Measurements from ENCODE around the gene RWDD3. TPM values are rescaled to one million over a fixed set of nuclear protein-coding genes. Genes with fewer than 3 reads are reported as not detected.
A peak's percentile ranks its signal among the peaks of the same experiment; 100 is the strongest.

RWDD3 gene
- total and polyA plus RNA-seq, 2 experiments from 2014 or later, result 13.8 to 32.8 TPM

- H3K4me1 ChIP-seq (ENCODE audit: low read depth), result no peaks in the 10 kb centered on the region
- peak overlapping the region; percentile 20 for H3K27ac ChIP-seq
- no peak for DNase-seq (ENCODE audit: low read depth in 1 of 2, low spot score in 1 of 2)
- H3K27me3 ChIP-seq, result no peaks in the 10 kb centered on the region
- H3K4me3 ChIP-seq, result no peak overlapping the region
- no peaks in the 10 kb centered on the region for H3K36me3 ChIP-seq
- TF ChIP-seq CTCF (IDR thresholded peaks at IDR 0.05; ENCODE audit: low read depth, low read length), result no peak
- H3K9me3 ChIP-seq (ENCODE audit: low read depth), result no peaks in the 10 kb centered on the region
These were observed 15.9 kb downstream of the RWDD3 start for GRCh38 chr1:95249916-95250315.

GRCh38 chr1:95252422-95252821, 18.4 kb downstream of the RWDD3 start:
- no peaks in the 10 kb centered on the region for H3K4me1 ChIP-seq (ENCODE audit: low read depth)
- TF ChIP-seq CTCF (IDR thresholded peaks at IDR 0.05; ENCODE audit: low read depth, low read length), result no peak
- no peak overlapping the region for H3K4me3 ChIP-seq
- no peaks in the 10 kb centered on the region for H3K9me3 ChIP-seq (ENCODE audit: low read depth)
- DNase-seq (ENCODE audit: low read depth in 1 of 2, low spot score in 1 of 2), result no peak
- H3K27me3 ChIP-seq, result no peaks in the 10 kb centered on the region
- H3K36me3 ChIP-seq, result no peaks in the 10 kb centered on the region
- H3K27ac ChIP-seq, result no peak overlapping the region

GRCh38 chr1:95254959-95255358, 20.9 kb downstream of the RWDD3 start:
- H3K9me3 ChIP-seq (ENCODE audit: low read depth), result no peaks in the 10 kb centered on the region
- no peaks in the 10 kb centered on the region for H3K4me1 ChIP-seq (ENCODE audit: low read depth)
- DNase-seq (ENCODE audit: low read depth in 1 of 2, low spot score in 1 of 2), result no peak
- no peak overlapping the region for H3K4me3 ChIP-seq
- TF ChIP-seq CTCF (IDR thresholded peaks at IDR 0.05; ENCODE audit: low read depth, low read length), result no peak
- no peaks in the 10 kb centered on the region for H3K36me3 ChIP-seq
- no peak overlapping the region for H3K27ac ChIP-seq
- no peaks in the 10 kb centered on the region for H3K27me3 ChIP-seq

GRCh38 chr1:95255826-95256225, 21.8 kb downstream of the RWDD3 start:
- Histone ChIP-seq H3K4me3 (no peak overlapping the region), H3K27me3 (no peaks in the 10 kb centered on the region), H3K9me3 (ENCODE audit: low read depth) (no peaks in the 10 kb centered on the region), H3K27ac (no peak overlapping the region), H3K36me3 (no peaks in the 10 kb centered on the region), H3K4me1 (ENCODE audit: low read depth) (no peaks in the 10 kb centered on the region)
- TF ChIP-seq CTCF (IDR thresholded peaks at IDR 0.05; ENCODE audit: low read depth, low read length), result no peak
- no peak for DNase-seq (ENCODE audit: low read depth in 1 of 2, low spot score in 1 of 2)

- Histone ChIP-seq H3K36me3 (no peaks in the 10 kb centered on the region), H3K4me3 (no peak overlapping the region), H3K9me3 (ENCODE audit: low read depth) (no peaks in the 10 kb centered on the region), H3K27ac (no peak overlapping the region), H3K4me1 (ENCODE audit: low read depth) (no peaks in the 10 kb centered on the region), H3K27me3 (no peaks in the 10 kb centered on the region)
- peak in 1 of 2 donors; percentile 21 for DNase-seq (ENCODE audit: low read depth in 1 of 2, low spot score in 1 of 2)
- TF ChIP-seq CTCF (IDR thresholded peaks at IDR 0.05; ENCODE audit: low read depth, low read length), result no peak
These were observed 23.7 kb downstream of the RWDD3 start for GRCh38 chr1:95257758-95258157.

GRCh38 chr1:95259245-95259644, 25.2 kb downstream of the RWDD3 start:
- DNase-seq (ENCODE audit: low read depth in 1 of 2, low spot score in 1 of 2), result no peak
- Histone ChIP-seq H3K9me3 (ENCODE audit: low read depth) (no peaks in the 10 kb centered on the region), H3K27me3 (no peaks in the 10 kb centered on the region), H3K4me1 (ENCODE audit: low read depth) (no peaks in the 10 kb centered on the region), H3K27ac (no peak overlapping the region), H3K36me3 (no peaks in the 10 kb centered on the region), H3K4me3 (no peak overlapping the region)
- no peak for TF ChIP-seq CTCF (IDR thresholded peaks at IDR 0.05; ENCODE audit: low read depth, low read length)
